Ovary (tissue), 3 donors: ENCODE measurements around the gene MSI2.

Source experiments
- POLR2A ChIP-seq: fragments of 450-650 bp; IDR thresholded peaks from one replicate; pipeline ENCODE4 v1.6.1; 2017; ENCODE audit warnings: antibody characterized with exemption, mild to moderate bottlenecking, moderate library complexity
- TF ChIP-seq, protein P1 (sequence below), 3 donors: fragments of 450-650 bp in 2 of 3; fragments of 200-600 bp in 1 of 3; IDR thresholded peaks; one replicate each; pipeline versions ENCODE4 v1.5.1 to v1.8.0; 2016 to 2022; ENCODE audit warnings: antibody characterized with exemption in 3 of 3, mild to moderate bottlenecking in 1 of 3
- donor health status: DM: no; HTN: no; CAD: no.

GRCh38 chr17:57432507-57433277 is 176.4 kb downstream of the MSI2 start:
- TF ChIP-seq, protein P1, sequence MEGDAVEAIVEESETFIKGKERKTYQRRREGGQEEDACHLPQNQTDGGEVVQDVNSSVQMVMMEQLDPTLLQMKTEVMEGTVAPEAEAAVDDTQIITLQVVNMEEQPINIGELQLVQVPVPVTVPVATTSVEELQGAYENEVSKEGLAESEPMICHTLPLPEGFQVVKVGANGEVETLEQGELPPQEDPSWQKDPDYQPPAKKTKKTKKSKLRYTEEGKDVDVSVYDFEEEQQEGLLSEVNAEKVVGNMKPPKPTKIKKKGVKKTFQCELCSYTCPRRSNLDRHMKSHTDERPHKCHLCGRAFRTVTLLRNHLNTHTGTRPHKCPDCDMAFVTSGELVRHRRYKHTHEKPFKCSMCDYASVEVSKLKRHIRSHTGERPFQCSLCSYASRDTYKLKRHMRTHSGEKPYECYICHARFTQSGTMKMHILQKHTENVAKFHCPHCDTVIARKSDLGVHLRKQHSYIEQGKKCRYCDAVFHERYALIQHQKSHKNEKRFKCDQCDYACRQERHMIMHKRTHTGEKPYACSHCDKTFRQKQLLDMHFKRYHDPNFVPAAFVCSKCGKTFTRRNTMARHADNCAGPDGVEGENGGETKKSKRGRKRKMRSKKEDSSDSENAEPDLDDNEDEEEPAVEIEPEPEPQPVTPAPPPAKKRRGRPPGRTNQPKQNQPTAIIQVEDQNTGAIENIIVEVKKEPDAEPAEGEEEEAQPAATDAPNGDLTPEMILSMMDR (IDR thresholded peaks at IDR 0.05): no peak
- TF ChIP-seq POLR2A: no peak
